GM21529 (cell line): ENCODE measurements around the gene SPECC1.

Experiments used
- ATAC-seq: cut with Tn5 transposase; IDR thresholded peaks from one replicate; pipeline ENCODE4 v1.9.1; 2021; ENCODE audit not compliant: unreplicated experiment

Gene SPECC1

GRCh38 chr17:20121359-20122253 lies 112.4 kb downstream of the SPECC1 start:
- no peak for ATAC-seq

- ATAC-seq = no peak
Measured at GRCh38 chr17:20122254-20122879, 113.2 kb downstream of the SPECC1 start.

- no peak for ATAC-seq
Measured at GRCh38 chr17:20123209-20123608, 114.0 kb downstream of the SPECC1 start.

GRCh38 chr17:20125724-20126123 lies 116.6 kb downstream of the SPECC1 start:
- ATAC-seq = no peak

- ATAC-seq = no peak
Measured at GRCh38 chr17:20127360-20128035, 118.3 kb downstream of the SPECC1 start.

- no peak for ATAC-seq
Measured at GRCh38 chr17:20128036-20128667, 119.0 kb downstream of the SPECC1 start.

- ATAC-seq = no peak
Measured at GRCh38 chr17:20133517-20133916, 124.4 kb downstream of the SPECC1 start.

GRCh38 chr17:20141198-20141972 lies 132.2 kb downstream of the SPECC1 start:
- ATAC-seq = no peak

- ATAC-seq = no peak
Measured at GRCh38 chr17:20142268-20142667, 133.1 kb downstream of the SPECC1 start.

- ATAC-seq = no peak
Measured at GRCh38 chr17:20143740-20144139, 134.6 kb downstream of the SPECC1 start.

- no peak for ATAC-seq
Measured at GRCh38 chr17:20145567-20145966, 136.4 kb downstream of the SPECC1 start.

- ATAC-seq = no peak
Measured at GRCh38 chr17:20149251-20149650, 140.1 kb downstream of the SPECC1 start.

- no peak for ATAC-seq
Measured at GRCh38 chr17:20151174-20151573, 142.0 kb downstream of the SPECC1 start.

- no peak for ATAC-seq
Measured at GRCh38 chr17:20153231-20153630, 144.1 kb downstream of the SPECC1 start.

GRCh38 chr17:20154286-20155000 lies 145.3 kb downstream of the SPECC1 start:
- ATAC-seq = no peak

- peak; percentile 94 for ATAC-seq
Measured at GRCh38 chr17:20155258-20156195, 146.4 kb downstream of the SPECC1 start.

GRCh38 chr17:20156196-20157000 lies 147.2 kb downstream of the SPECC1 start:
- peak; percentile 24 for ATAC-seq

GRCh38 chr17:20157001-20157310 lies 147.8 kb downstream of the SPECC1 start:
- ATAC-seq = no peak
